Measurements from ENCODE around the gene ROR1.

ROR1 gene

GRCh38 chr1:63757334-63757733 is 16.5 kb upstream of the ROR1 start:
- Histone ChIP-seq H3K9me3 (ENCODE audit: control insufficient read depth, insufficient read depth, low read depth, low read length) (no peaks in the 10 kb centered on the region), H3K4me1 (ENCODE audit: control insufficient read depth, insufficient read depth, low read length) (peaks cover 8% of the 10 kb centered on the region; the same call in 1 of the 2 replicates), H3K27ac (ENCODE audit: extremely low read depth, low read depth, low read length) (no peak overlapping the region), H3K4me3 (ENCODE audit: low read depth, low read length) (no peak overlapping the region), H3K36me3 (ENCODE audit: control insufficient read depth in 2 of 2, insufficient read depth in 1 of 2, low read length in 2 of 2) (no peaks in the 10 kb centered on the region)
- ChIA-PET POLR2A (interaction anchor here (1.1 kb wide), 1 partner anchor 13 kb away, joined by 3 read pairs; no protein-coding TSS in a partner anchor), CTCF (interaction anchor here (0.6 to 1.5 kb wide), 7 partner anchors 9 to 489 kb away, joined by 3 to 7 read pairs (median 3); partner anchors contain the start of gene ROR1)
- no peak for TF ChIP-seq KLF8 (tag by site-specific recombination; IDR thresholded peaks at IDR 0.05)
- peak; percentile 57 for TF ChIP-seq ZBTB17 (tag by site-specific recombination; IDR thresholded peaks at IDR 0.05)
- no peak for TF ChIP-seq ZSCAN16 (tag by site-specific recombination; IDR thresholded peaks at IDR 0.05)
- TF ChIP-seq ZNF37A (tag by site-specific recombination; IDR thresholded peaks at IDR 0.05): no peak
- TF ChIP-seq ZFP3 (tag by site-specific recombination; IDR thresholded peaks at IDR 0.05; ENCODE audit: low read depth): no peak

DNA sequence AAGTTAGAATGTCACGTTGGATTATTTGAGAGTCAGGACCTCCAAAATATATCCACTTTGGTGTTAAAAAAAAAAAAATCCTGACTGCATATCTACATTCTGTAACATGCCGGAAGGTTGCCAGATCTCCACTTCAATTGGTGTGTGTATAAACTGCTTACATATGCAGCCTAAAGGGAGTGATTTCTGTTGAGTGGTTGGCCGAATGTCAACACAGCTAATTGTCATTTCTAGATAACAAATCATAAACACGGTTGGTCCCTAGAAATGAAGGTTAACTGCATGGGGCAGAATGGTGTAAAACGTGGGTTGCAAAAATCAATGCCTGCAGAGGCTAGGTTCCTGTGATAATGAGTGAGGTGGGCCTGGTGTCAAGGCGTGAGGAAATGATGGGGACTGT is 15.0 kb upstream of the ROR1 start:
- ChIA-PET POLR2A (interaction anchor here (0.6 kb wide), 1 partner anchor 644 kb away, joined by 4 read pairs; no protein-coding TSS in a partner anchor), CTCF (interaction anchor here (0.6 to 0.7 kb wide), 3 partner anchors 20 to 484 kb away, joined by 3 to 6 read pairs (median 3); no protein-coding TSS in a partner anchor)
- Histone ChIP-seq H3K27ac (ENCODE audit: extremely low read depth, low read depth, low read length) (no peak overlapping the region), H3K4me1 (ENCODE audit: control insufficient read depth, insufficient read depth, low read length) (peaks cover 8% of the 10 kb centered on the region; the same call in 1 of the 2 replicates), H3K9me3 (ENCODE audit: control insufficient read depth, insufficient read depth, low read depth, low read length) (no peaks in the 10 kb centered on the region), H3K4me3 (ENCODE audit: low read depth, low read length) (no peak overlapping the region), H3K36me3 (ENCODE audit: control insufficient read depth in 2 of 2, insufficient read depth in 1 of 2, low read length in 2 of 2) (no peaks in the 10 kb centered on the region)
- peak; percentile 65; the same call in 1 of the 2 replicates for TF ChIP-seq ZBTB48 (tag by site-specific recombination; IDR thresholded peaks at IDR 0.05)
- TF ChIP-seq ZNF280D (tag by site-specific recombination; IDR thresholded peaks at IDR 0.05): no peak
- TF ChIP-seq SP7 (tag by site-specific recombination; IDR thresholded peaks at IDR 0.05): peak; percentile 77
- TF ChIP-seq YY2 (tag by site-specific recombination; IDR thresholded peaks at IDR 0.05): no peak
- TF ChIP-seq ZNF19 (tag by site-specific recombination; IDR thresholded peaks at IDR 0.05; ENCODE audit: low read depth): no peak
- TF ChIP-seq ZNF580 (tag by site-specific recombination; IDR thresholded peaks at IDR 0.05): 0 out of 2 replicates have a peak, but pooled peaks have one; percentile 20
- TF ChIP-seq, protein P1, sequence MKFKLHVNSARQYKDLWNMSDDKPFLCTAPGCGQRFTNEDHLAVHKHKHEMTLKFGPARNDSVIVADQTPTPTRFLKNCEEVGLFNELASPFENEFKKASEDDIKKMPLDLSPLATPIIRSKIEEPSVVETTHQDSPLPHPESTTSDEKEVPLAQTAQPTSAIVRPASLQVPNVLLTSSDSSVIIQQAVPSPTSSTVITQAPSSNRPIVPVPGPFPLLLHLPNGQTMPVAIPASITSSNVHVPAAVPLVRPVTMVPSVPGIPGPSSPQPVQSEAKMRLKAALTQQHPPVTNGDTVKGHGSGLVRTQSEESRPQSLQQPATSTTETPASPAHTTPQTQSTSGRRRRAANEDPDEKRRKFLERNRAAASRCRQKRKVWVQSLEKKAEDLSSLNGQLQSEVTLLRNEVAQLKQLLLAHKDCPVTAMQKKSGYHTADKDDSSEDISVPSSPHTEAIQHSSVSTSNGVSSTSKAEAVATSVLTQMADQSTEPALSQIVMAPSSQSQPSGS (tag by site-specific recombination; IDR thresholded peaks at IDR 0.05; ENCODE audit: low read depth): no peak
- no peak for TF ChIP-seq ZNF114 (tag by site-specific recombination; IDR thresholded peaks at IDR 0.05)
- TF ChIP-seq BCL6B (tag by site-specific recombination; IDR thresholded peaks at IDR 0.05): peak; percentile 76
- TF ChIP-seq ZNF830 (tag by site-specific recombination; IDR thresholded peaks at IDR 0.05; ENCODE audit: low read depth): no peak
- no peak for TF ChIP-seq ZNF157 (tag by site-specific recombination; IDR thresholded peaks at IDR 0.05)
- peak; percentile 82 for TF ChIP-seq ZNF449 (tag by site-specific recombination; IDR thresholded peaks at IDR 0.05)
- no peak for TF ChIP-seq ZBTB20 (tag by site-specific recombination; IDR thresholded peaks at IDR 0.05)
- no peak for TF ChIP-seq ZNF747 (tag by site-specific recombination; IDR thresholded peaks at IDR 0.05)
- no peak for TF ChIP-seq ZNF211 (tag by site-specific recombination; IDR thresholded peaks at IDR 0.05; ENCODE audit: low read depth)
- no peak for TF ChIP-seq ZBTB49 (tag by site-specific recombination; IDR thresholded peaks at IDR 0.05; ENCODE audit: low read depth)
- TF ChIP-seq ZNF248 (tag by site-specific recombination; IDR thresholded peaks at IDR 0.05): no peak
- TF ChIP-seq ZNF138 (tag by site-specific recombination; IDR thresholded peaks at IDR 0.05; ENCODE audit: borderline replicate concordance): no peak

All from HEK293 (cell line).